ENCODE data around the gene TDRD15.
"Not testable (repeated sequence)": the region's sequence is repeated elsewhere in the genome, so short reads cannot be mapped to it uniquely, and the experiment has no call there.

The TDRD15 gene

GRCh38 chr2:21123473-21124393, at the start of gene TDRD15:
TDRD15 (plus strand) TSS chr2:21123968; CDS start chr2:21137468, 13,500 bp downstream.
- ATAC-seq = no peak

- ATAC-seq = no peak
Measured at GRCh38 chr2:21078296-21078695, 45.5 kb upstream of the TDRD15 start.

GRCh38 chr2:21083482-21083881, 40.3 kb upstream of the TDRD15 start:
- no peak for ATAC-seq

- no peak for ATAC-seq
Measured at GRCh38 chr2:21084401-21084800, 39.4 kb upstream of the TDRD15 start.

GRCh38 chr2:21092308-21092869, 31.4 kb upstream of the TDRD15 start:
- ATAC-seq = no peak

- ATAC-seq = no peak
Measured at GRCh38 chr2:21095178-21095577, 28.6 kb upstream of the TDRD15 start.

GRCh38 chr2:21095714-21096113, 28.1 kb upstream of the TDRD15 start:
- ATAC-seq = no peak

GRCh38 chr2:21096458-21096857, 27.3 kb upstream of the TDRD15 start:
- ATAC-seq = no peak

GRCh38 chr2:21097331-21097730, 26.4 kb upstream of the TDRD15 start:
- ATAC-seq = no peak

- ATAC-seq = no peak
Measured at GRCh38 chr2:21098294-21098693, 25.5 kb upstream of the TDRD15 start.

- no peak for ATAC-seq
Measured at GRCh38 chr2:21099281-21099907, 24.4 kb upstream of the TDRD15 start.

- ATAC-seq = not testable (repeated sequence)
Measured at GRCh38 chr2:21101514-21102155, 22.1 kb upstream of the TDRD15 start.

GRCh38 chr2:21102356-21102755, 21.4 kb upstream of the TDRD15 start:
- ATAC-seq = no peak

GRCh38 chr2:21103274-21103891, 20.4 kb upstream of the TDRD15 start:
- no peak for ATAC-seq

- ATAC-seq = no peak
Measured at GRCh38 chr2:21104030-21104660, 19.6 kb upstream of the TDRD15 start.

- ATAC-seq = no peak
Measured at GRCh38 chr2:21111012-21111411, 12.8 kb upstream of the TDRD15 start.

- ATAC-seq = no peak
Measured at GRCh38 chr2:21117688-21118087, 6.1 kb upstream of the TDRD15 start.

GRCh38 chr2:21118302-21118920, 5.4 kb upstream of the TDRD15 start:
- no peak for ATAC-seq

GRCh38 chr2:21131861-21132260, 8.1 kb downstream of the TDRD15 start:
- ATAC-seq = no peak

GRCh38 chr2:21135585-21135984, 11.8 kb downstream of the TDRD15 start:
- no peak for ATAC-seq

GRCh38 chr2:21142149-21142548, 18.4 kb downstream of the TDRD15 start:
- no peak for ATAC-seq

GRCh38 chr2:21146638-21147037, 22.9 kb downstream of the TDRD15 start:
- no peak for ATAC-seq

Measured in activated CD4-positive, CD25-positive, alpha-beta regulatory T cell treated with anti-CD3 and anti-CD28 coated beads, Interleukin-2, amount 50 U/mL, for 24 hours (primary cell).